AG09309 (cell line): Measurements from ENCODE around the gene WWC1.

Experiments
- DNase-seq: peaks from one replicate; pipeline ENCODE4 v3.0.0-alpha.2; 2010; ENCODE audit warnings: low read depth
- H3K4me3 ChIP-seq: 2 replicates; pipeline ENCODE4 v1.5.1; 2011; ENCODE audit warnings: mild to moderate bottlenecking, low read depth, low read length, moderate library complexity; ENCODE audit not compliant: control insufficient read depth
- CTCF ChIP-seq: IDR thresholded peaks from 2 replicates; pipeline ENCODE4 v1.5.1; 2011; ENCODE audit warnings: mild to moderate bottlenecking, low read depth, low read length, inconsistent platforms; ENCODE audit not compliant: insufficient read depth, control insufficient read depth; ENCODE audit errors: missing control alignments

Gene WWC1

GRCh38 chr5:168356592-168356991 lies 65.1 kb downstream of the WWC1 start:
- no peak for TF ChIP-seq CTCF
- no peak for DNase-seq
- H3K4me3 ChIP-seq, result no peak overlapping the region

- no peak for DNase-seq
- H3K4me3 ChIP-seq, result no peak overlapping the region
- no peak for TF ChIP-seq CTCF
These were observed 66.4 kb downstream of the WWC1 start for GRCh38 chr5:168357876-168358275.

GRCh38 chr5:168359820-168360460 lies 68.5 kb downstream of the WWC1 start:
- TF ChIP-seq CTCF, result no peak
- no peak for DNase-seq
- no peak overlapping the region for H3K4me3 ChIP-seq

GRCh38 chr5:168360521-168361285 lies 69.3 kb downstream of the WWC1 start:
- no peak overlapping the region for H3K4me3 ChIP-seq
- TF ChIP-seq CTCF, result no peak
- DNase-seq, result no peak

GRCh38 chr5:168362097-168362885 lies 70.8 kb downstream of the WWC1 start:
- no peak for DNase-seq
- no peak for TF ChIP-seq CTCF
- no peak overlapping the region for H3K4me3 ChIP-seq

- no peak for TF ChIP-seq CTCF
- peak; percentile 4 for DNase-seq
- no peak overlapping the region for H3K4me3 ChIP-seq
These were observed 72.8 kb downstream of the WWC1 start for GRCh38 chr5:168364151-168364661.
